ENCODE data around the gene HERPUD2. TPM values are rescaled to one million over a fixed set of nuclear protein-coding genes. Genes with fewer than 3 reads are reported as not detected.

Gene HERPUD2
- total and polyA plus RNA-seq, 2 of the 8 experiments (the other 6 are each of a cell fraction or from before 2014, with no cell fraction given): 18.3 to 27.3 TPM

DNA sequence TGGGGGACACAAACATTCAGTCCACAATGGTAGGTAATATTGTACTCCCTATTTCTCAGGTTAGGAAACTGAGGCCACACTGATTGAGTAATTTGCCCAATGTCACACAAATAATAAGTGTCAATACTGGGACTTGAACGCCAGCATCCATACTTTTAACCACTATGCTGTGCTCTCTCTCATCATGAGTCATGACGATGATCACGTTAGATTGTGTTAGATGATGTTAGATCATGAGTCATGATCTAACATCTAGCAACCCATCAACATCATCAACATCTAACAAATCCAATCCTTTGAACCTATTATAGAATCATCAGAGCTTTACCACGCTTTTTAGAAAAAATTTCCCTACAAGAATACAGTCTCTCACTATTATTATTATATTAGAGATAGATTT lies 28.1 kb upstream of the HERPUD2 start:
- Histone ChIP-seq H3K4me2 (ENCODE audit: insufficient read depth in 1 of 2, low read depth in 2 of 2, low read length in 2 of 2) (no peak overlapping the region), H3K36me3 (ENCODE audit: control insufficient read depth in 2 of 4, insufficient read depth in 4 of 4, low read length in 3 of 4) (no peaks in the 10 kb centered on the region), H3K23ac (ENCODE audit: insufficient read length) (no peak overlapping the region), H3K9ac (replicated peaks in 1 of 4; ENCODE audit: extremely low read depth in 1 of 4, low read depth in 3 of 4, low read length in 3 of 4) (no peak overlapping the region), H4K91ac (replicated peaks; ENCODE audit: insufficient read length, low read length) (no peak overlapping the region), H2AFZ (ENCODE audit: low read length) (no peak overlapping the region), H4K8ac (ENCODE audit: extremely low read depth, insufficient read depth, low read length) (no peak overlapping the region), H2BK120ac (replicated peaks; ENCODE audit: low read depth, low read length) (no peak overlapping the region), H3K14ac (ENCODE audit: insufficient read length) (no peak overlapping the region), H3K27me3 (replicated peaks in 1 of 4; ENCODE audit: control insufficient read depth in 3 of 4, extremely low read depth in 1 of 4, insufficient read depth in 3 of 4, low read length in 3 of 4) (no peaks in the 10 kb centered on the region), H2AK5ac (ENCODE audit: low read depth, low read length) (no peak overlapping the region), H3K27ac (ENCODE audit: low read depth, low read length) (no peak overlapping the region), H3K79me2 (ENCODE audit: control insufficient read depth in 1 of 2, insufficient read depth in 2 of 2, low read length in 2 of 2) (no peaks in the 10 kb centered on the region), H4K5ac (ENCODE audit: insufficient read length, low read depth, low read length) (no peak overlapping the region), H3K56ac (replicated peaks; ENCODE audit: insufficient read length, low read depth, low read length) (no peak overlapping the region), H3K4ac (replicated peaks; ENCODE audit: insufficient read length, low read depth, low read length) (no peak overlapping the region), H3K18ac (ENCODE audit: extremely low read depth, low read length) (no peak overlapping the region), H2BK5ac (ENCODE audit: low read depth, low read length) (no peak overlapping the region), H2BK12ac (ENCODE audit: low read depth, low read length) (no peak overlapping the region), H3K4me1 (replicated peaks in 1 of 4; ENCODE audit: control insufficient read depth in 3 of 4, insufficient read depth in 4 of 4, low read length in 3 of 4) (no peaks in the 10 kb centered on the region), H3K9me3 (ENCODE audit: insufficient read depth in 2 of 2, low read depth in 1 of 2, low read length in 1 of 2) (no peaks in the 10 kb centered on the region), H3K4me3 (ENCODE audit: extremely low read depth in 1 of 4, insufficient read depth in 2 of 4, low read depth in 3 of 4, low read length in 4 of 4) (no peak overlapping the region), H3K23me2 (ENCODE audit: low read depth, low read length) (no peaks in the 10 kb centered on the region), H2BK15ac (ENCODE audit: low read length) (no peak overlapping the region), H2BK20ac (ENCODE audit: low read length) (no peak overlapping the region), H4K20me1 (replicated peaks in 1 of 2; ENCODE audit: control insufficient read depth in 1 of 2, insufficient read depth in 2 of 2, low read length in 2 of 2) (no peaks in the 10 kb centered on the region), H3K79me1 (ENCODE audit: low read depth, low read length) (no peaks in the 10 kb centered on the region)
- WGBS, 2 experiments (ENCODE audit: extremely low coverage in 1 of 2, insufficient coverage in 1 of 2, insufficient read length in 1 of 2, insufficient replicate concordance in 2 of 2, low coverage in 1 of 2, low lambda C conversion rate in 2 of 2, missing lambda C conversion rate in 1 of 2): 97 to 100% methylated on average over 1 to 4 of the region's 4 CpGs
- FAIRE-seq (no peak), DNase-seq (ENCODE audit: low read depth in 1 of 2, low spot score in 2 of 2) (no peak)
- TF ChIP-seq CREB1 (IDR thresholded peaks at IDR 0.05): no peak
- no peak for TF ChIP-seq RBBP5 (IDR thresholded peaks at IDR 0.05; ENCODE audit: borderline replicate concordance, low read depth, low read length)
- TF ChIP-seq SUZ12 (IDR thresholded peaks at IDR 0.05; ENCODE audit: low read length): no peak
- TF ChIP-seq CEBPB (IDR thresholded peaks at IDR 0.05; ENCODE audit: low read depth, low read length): no peak
- TF ChIP-seq BCL11A (IDR thresholded peaks at IDR 0.05; ENCODE audit: low read depth in 2 of 2, low read length in 2 of 2): no peak
- no peak for TF ChIP-seq SP4 (IDR thresholded peaks at IDR 0.05; ENCODE audit: low read length)
- no peak for TF ChIP-seq POLR2A (IDR thresholded peaks at IDR 0.05; ENCODE audit: control extremely low read depth in 1 of 2, low read depth in 2 of 2, low read length in 2 of 2)
- no peak for TF ChIP-seq SP2 (IDR thresholded peaks at IDR 0.05; ENCODE audit: low read length)
- TF ChIP-seq CBX5 (IDR thresholded peaks at IDR 0.05; ENCODE audit: low read depth, low read length): no peak
- ChIA-PET CTCF (ENCODE audit: partially characterized antibody) (interaction anchor here (0.5 to 1.4 kb wide), 4 partner anchors 12 to 597 kb away, joined by 3 read pairs; no protein-coding TSS in a partner anchor), POLR2A (ENCODE audit: partially characterized antibody) (no interaction called here)

All from H1 (cell line).